K562 (cell line): ENCODE measurements around the gene CERS6. TPM values are rescaled to one million over a fixed set of nuclear protein-coding genes. Genes with fewer than 3 reads are reported as not detected.
A peak's percentile ranks its signal among the peaks of the same experiment; 100 is the strongest.

Experiments used
- ATAC-seq: fragments of 200-7000 bp; cut with Tn5 transposase; 3 replicates; pipeline ENCODE4 v1.9.1; 2020; ENCODE audit warnings: moderate library complexity
- BruUV-seq: library from RNA; stranded (reverse); fragments of 400-500 nt; replicated peaks from 2 replicates; lab custom pipeline; 2021; lab: Mats Ljungman, UMichigan
- CTCF ChIA-PET: fragments of 300-600 bp; formaldehyde crosslinking; extraction: SDS; loops from one replicate; lab custom pipeline; 2021; ENCODE audit warnings: low intra/inter-chr PET ratio; lab: Yijun Ruan, JAX
- POLR2A ChIA-PET: fragments of 300-600, 350-650 bp; sonication (Branson Sonifier 250); formaldehyde crosslinking; extraction: SDS; loops from one replicate; lab custom pipeline; 2021; ENCODE audit warnings: antibody characterized with exemption, inconsistent platforms; lab: Yijun Ruan, JAX
- DNase-seq, 4 experiments: peaks; one replicate each; pipeline versions ENCODE4 v3.0.0 to v3.0.0-alpha.2; 2011 to 2018; ENCODE audit warnings: low spot score in 3 of 4, mixed read lengths in 3 of 4; ENCODE audit errors: extremely low read depth in 1 of 4
- FAIRE-seq: peaks from 2 replicates; lab custom pipeline; 2011; peaks lifted over from hg19 to GRCh38; lab: Jason Lieb, UNC
- H2AFZ ChIP-seq: 2 replicates; pipeline ENCODE4 v1.6.0; 2011; ENCODE audit warnings: low read depth, low read length, control low read depth, inconsistent platforms
- H3K27ac ChIP-seq: fragments of 200-600 bp; 3 replicates; pipeline ENCODE4 v1.8.0; 2011; ENCODE audit warnings: low read depth, mild to moderate bottlenecking, control low read depth, inconsistent platforms, low read length, moderate library complexity, mixed read lengths; ENCODE audit errors: extremely low read depth
- H3K27me3 ChIP-seq, 2 experiments: fragments of 300-600 bp in 1 of 2; 2 replicates in 1 of 2; 3 replicates in 1 of 2; pipeline versions ENCODE4 v1.6.0 to v1.8.0; 2011; ENCODE audit warnings: inconsistent platforms in 2 of 2, low read length in 2 of 2, mild to moderate bottlenecking in 1 of 2, mixed read lengths in 1 of 2, moderate library complexity in 1 of 2; ENCODE audit not compliant: control insufficient read depth in 2 of 2, insufficient read depth in 2 of 2
- H3K36me3 ChIP-seq: fragments of 300-600 bp; 3 replicates; pipeline ENCODE4 v1.8.0; 2011; ENCODE audit warnings: mild to moderate bottlenecking, low read length, inconsistent platforms; ENCODE audit not compliant: control insufficient read depth, insufficient read depth
- H3K4me1 ChIP-seq, 2 experiments: fragments of 200-600 bp in 1 of 2; replicated peaks in 1 of 2; 2 replicates in 1 of 2; 3 replicates in 1 of 2; pipeline versions ENCODE4 v1.5.1 to v1.8.0; 2011; ENCODE audit warnings: inconsistent platforms in 2 of 2, low read length in 2 of 2, mild to moderate bottlenecking in 1 of 2, mixed read lengths in 1 of 2, moderate library complexity in 1 of 2; ENCODE audit not compliant: control insufficient read depth in 2 of 2, insufficient read depth in 2 of 2
- H3K4me2 ChIP-seq: 2 replicates; pipeline ENCODE4 v1.6.1; 2011; ENCODE audit warnings: low read length, control low read depth, inconsistent platforms, mixed read lengths; ENCODE audit not compliant: insufficient read depth
- H3K4me3 ChIP-seq: fragments of 200-600 bp; sonication (generic), shearing (Covaris generic); 2 replicates; pipeline ENCODE4 v1.5.1; 2016; ENCODE audit warnings: control low read depth, inconsistent platforms
- H3K79me2 ChIP-seq: fragments of 200-600 bp; 3 replicates; pipeline ENCODE4 v1.8.0; 2011; ENCODE audit warnings: low read length, inconsistent platforms; ENCODE audit not compliant: control insufficient read depth, insufficient read depth
- H3K9ac ChIP-seq, 2 experiments: 2 replicates each; pipeline versions ENCODE4 v1.6.0 to v1.6.1; 2011; ENCODE audit warnings: low read depth in 2 of 2, low read length in 2 of 2, control low read depth in 1 of 2, inconsistent platforms in 1 of 2, mild to moderate bottlenecking in 1 of 2, mixed read lengths in 1 of 2; ENCODE audit not compliant: insufficient read depth in 1 of 2
- H3K9me1 ChIP-seq: one replicate; pipeline ENCODE4 v1.6.0; 2011; ENCODE audit warnings: inconsistent platforms, mild to moderate bottlenecking, low read length, moderate library complexity; ENCODE audit not compliant: control insufficient read depth, insufficient read depth
- H3K9me3 ChIP-seq: replicated peaks from 2 replicates; pipeline ENCODE4 v1.5.1; 2011; ENCODE audit warnings: low read depth, low read length, inconsistent platforms; ENCODE audit not compliant: control insufficient read depth, insufficient read depth
- H4K20me1 ChIP-seq: replicated peaks from 2 replicates; pipeline ENCODE4 v1.6.1; 2011; ENCODE audit warnings: low read length, inconsistent platforms, mixed read lengths; ENCODE audit not compliant: control insufficient read depth, insufficient read depth
- E2F4 ChIP-seq: sonication (generic); formaldehyde crosslinking; IDR thresholded peaks from 2 replicates; pipeline ENCODE4 v1.8.0; 2022; ENCODE audit warnings: mild to moderate bottlenecking, low read depth, missing genetic modification reagents
- HMG20B ChIP-seq: fragments of 250-450 bp; sonication (Bioruptor Pico); IDR thresholded peaks from 2 replicates; pipeline ENCODE4 v1.5.0; 2021; ENCODE audit warnings: mild to moderate bottlenecking
- NFIC ChIP-seq: fragments of 450-650 bp; IDR thresholded peaks from 2 replicates; pipeline ENCODE4 v1.6.1; 2017; ENCODE audit warnings: mild to moderate bottlenecking, inconsistent platforms
- ZNF584 ChIP-seq: fragments of 200-800 bp; sonication (Bioruptor generic); IDR thresholded peaks from 2 replicates; pipeline ENCODE4 v1.6.1; 2016; ENCODE audit warnings: low read depth, mild to moderate bottlenecking, missing genetic modification characterization, missing compliant biosample characterization
- WGBS: fragments of 100-300 bp; shearing (Covaris generic); methylation state at CpG from one replicate; pipeline ENCODE4 v1.1.6; 2016; ENCODE audit warnings: low coverage, mixed read lengths; ENCODE audit not compliant: insufficient coverage; ENCODE audit errors: missing lambda C conversion rate; 5-methylcytosine and 5-hydroxymethylcytosine counted together
- in situ Hi-C: fragments of 300-500 bp; cut with MboI; formaldehyde crosslinking; loops from 4 replicates; pipeline ENCODE4 v1.15.0; 2018; ENCODE audit warnings: inconsistent platforms, mixed read lengths
- intact Hi-C: fragments of 100-400 bp; cut with micrococcal nuclease; formaldehyde crosslinking; loops from 2 replicates; pipeline ENCODE4 v1.14.2; 2022
- polyA plus RNA-seq, 8 experiments: library from polyadenylated mRNA; depleted of rRNA in 4 of 8; stranded (reverse) in 5 of 8; unstranded in 3 of 8; fragments of >200 nt; fragmentation: Nextera tagmentation in 2 of 8; fragmentation: Illumina TruSeq in 1 of 8; extraction: Ambion mirVana in 2 of 8; extraction: Trizol in 1 of 8; gene quantifications; 2 replicates each; pipeline versions ENCODE4 v1.2.1 to v1.2.3, GENCODE V29; 2011 to 2014; ENCODE audit warnings: inconsistent platforms in 1 of 8, missing spikeins in 1 of 8
- total RNA-seq, 7 experiments: library from RNA; depleted of rRNA in 6 of 7; stranded (reverse); fragments of >200 nt in 6 of 7; fragmentation: Illumina TruSeq in 2 of 7; extraction: Trizol in 2 of 7; gene quantifications; 2 replicates each; pipeline versions ENCODE4 v1.2.1 to v1.2.3, GENCODE V29; 2011 to 2021; ENCODE audit warnings: low replicate concordance in 1 of 7

The CERS6 gene
- total and polyA plus RNA-seq, 9 of the 15 experiments (the other 6 are each of a cell fraction or from before 2014, with no cell fraction given), result 1.6 to 13.6 (median 11.4) TPM

GRCh38 chr2:168501466-168502065 lies 45.5 kb downstream of the CERS6 start:
- no peaks in the 10 kb centered on the region for H3K27me3 ChIP-seq

More at GRCh38 chr2:168501466-168502065, 45.5 kb downstream of the CERS6 start:
- DNase-seq (no peak), ATAC-seq (no peak), FAIRE-seq (no peak)
- Histone ChIP-seq H3K9me3 (no peaks in the 10 kb centered on the region), H3K36me3 (no peaks in the 10 kb centered on the region), H3K79me2 (0 out of 3 replicates have a peak, but pooled peaks cover 3% of the 10 kb centered on the region), H3K4me1 (no peaks in the 10 kb centered on the region), H3K4me2 (no peak overlapping the region), H3K4me3 (no peak overlapping the region), H3K27ac (no peak overlapping the region), H3K9me1 (no peaks in the 10 kb centered on the region), H3K9ac (no peak overlapping the region), H2AFZ (no peak overlapping the region), H4K20me1 (no peaks in the 10 kb centered on the region)
- no TSS peak for BruUV-seq
- in situ Hi-C loops (no loop called here), intact Hi-C loops (no loop called here)
- ChIA-PET CTCF (no interaction called here), POLR2A (interaction anchor here (1.2 kb wide), 1 partner anchor 26 kb away, joined by 4 read pairs; no protein-coding TSS in a partner anchor)
- WGBS, result 65% methylated on average over 4 of the region's 4 CpGs
- TF ChIP-seq NFIC (peak; percentile 67), HMG20B (CRISPR knock-in tag) (no peak), E2F4 (CRISPR knock-in tag) (no peak), ZNF584 (CRISPR knock-in tag) (no peak)
